Measurements from ENCODE around the gene CHCHD10.

Gene CHCHD10

GRCh38 chr22:23786752-23787599, 19.2 kb upstream of the CHCHD10 start, which contains the start of gene SMARCB1:
Gene SMARCB1, plus strand, starts transcription at chr22:23786966. Its CDS starts 204 bp downstream, at chr22:23787170.
- peak; percentile 44 for DNase-seq

GRCh38 chr22:23786261-23786710, 18.5 kb upstream of the CHCHD10 start:
- DNase-seq, result no peak

GRCh38 chr22:23784215-23784732, 16.5 kb upstream of the CHCHD10 start:
- no peak for DNase-seq

- no peak for DNase-seq
Measured at GRCh38 chr22:23783265-23784150, 15.7 kb upstream of the CHCHD10 start.

DNA sequence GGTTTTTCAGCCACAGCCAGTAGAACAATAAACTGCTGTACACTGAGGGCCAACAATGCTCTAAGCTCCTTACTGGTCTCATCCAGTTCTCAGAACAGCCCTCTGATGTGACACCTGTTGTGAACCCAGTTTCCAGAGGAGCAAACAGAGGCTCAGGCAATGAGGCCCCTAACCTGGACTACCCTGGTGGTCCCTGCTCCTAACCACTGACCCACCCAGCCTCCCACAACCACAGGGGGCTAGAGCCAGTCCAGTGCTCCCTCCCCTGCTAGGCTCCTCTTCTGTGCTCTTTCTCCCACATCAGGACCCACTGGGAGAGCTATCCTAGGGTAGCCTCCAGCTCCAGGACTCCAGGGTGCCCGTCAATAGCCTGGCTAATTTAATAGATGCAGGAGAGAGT, 14.9 kb upstream of the CHCHD10 start:
- DNase-seq, result no peak

DNA sequence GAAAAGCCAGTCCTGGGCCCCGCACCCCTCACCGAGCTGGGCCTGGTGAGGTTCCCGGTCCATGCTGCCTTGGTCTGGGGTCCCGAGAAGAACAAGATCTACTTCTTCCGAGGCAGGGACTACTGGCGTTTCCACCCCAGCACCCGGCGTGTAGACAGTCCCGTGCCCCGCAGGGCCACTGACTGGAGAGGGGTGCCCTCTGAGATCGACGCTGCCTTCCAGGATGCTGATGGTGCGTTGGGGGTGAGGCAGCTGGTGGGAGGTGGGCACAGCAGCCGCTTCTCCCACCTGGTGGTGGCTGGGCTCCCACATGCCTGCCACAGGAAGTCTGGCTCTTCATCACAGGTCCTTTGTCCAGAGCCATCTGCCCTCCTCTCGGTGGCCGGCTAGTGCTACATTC, 14.5 kb upstream of the CHCHD10 start:
- no peak for DNase-seq

- no peak for DNase-seq
Measured at GRCh38 chr22:23781511-23782183, 13.9 kb upstream of the CHCHD10 start.

GRCh38 chr22:23781065-23781464, 13.3 kb upstream of the CHCHD10 start:
- DNase-seq, result no peak

GRCh38 chr22:23780146-23780748, 12.5 kb upstream of the CHCHD10 start:
- DNase-seq, result no peak

- DNase-seq, result no peak
Measured at GRCh38 chr22:23779731-23780130, 12.0 kb upstream of the CHCHD10 start.

DNA sequence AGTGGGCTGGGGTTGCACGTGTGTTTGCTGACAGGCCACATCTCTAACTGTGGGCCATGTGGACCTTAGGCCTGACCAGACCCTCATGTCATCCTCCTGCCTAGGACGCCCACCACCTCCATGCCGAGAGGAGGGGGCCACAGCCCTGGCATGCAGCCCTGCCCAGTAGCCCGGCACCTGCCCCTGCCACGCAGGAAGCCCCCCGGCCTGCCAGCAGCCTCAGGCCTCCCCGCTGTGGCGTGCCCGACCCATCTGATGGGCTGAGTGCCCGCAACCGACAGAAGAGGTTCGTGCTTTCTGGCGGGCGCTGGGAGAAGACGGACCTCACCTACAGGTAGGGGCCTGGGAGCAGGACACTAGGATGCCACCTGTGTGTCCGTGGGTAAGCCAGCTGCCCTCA, 11.3 kb upstream of the CHCHD10 start:
- DNase-seq, result no peak

DNA sequence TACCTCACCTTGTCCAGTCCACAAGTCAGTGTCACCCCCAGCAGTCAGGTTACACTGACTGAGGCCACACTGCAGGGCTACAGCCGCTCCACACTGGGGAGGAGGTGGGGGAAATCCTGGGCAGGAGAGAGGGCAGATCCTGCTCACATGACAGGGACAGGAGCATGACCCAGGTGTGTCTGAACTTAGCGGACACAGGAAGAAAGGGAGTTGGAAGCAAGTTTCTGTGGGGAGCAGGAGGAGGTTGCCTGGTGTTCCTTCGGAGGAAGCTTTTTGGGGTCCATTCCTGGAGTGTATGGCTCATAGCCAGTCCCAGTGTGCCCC, 10.8 kb upstream of the CHCHD10 start:
- DNase-seq, result no peak

DNA sequence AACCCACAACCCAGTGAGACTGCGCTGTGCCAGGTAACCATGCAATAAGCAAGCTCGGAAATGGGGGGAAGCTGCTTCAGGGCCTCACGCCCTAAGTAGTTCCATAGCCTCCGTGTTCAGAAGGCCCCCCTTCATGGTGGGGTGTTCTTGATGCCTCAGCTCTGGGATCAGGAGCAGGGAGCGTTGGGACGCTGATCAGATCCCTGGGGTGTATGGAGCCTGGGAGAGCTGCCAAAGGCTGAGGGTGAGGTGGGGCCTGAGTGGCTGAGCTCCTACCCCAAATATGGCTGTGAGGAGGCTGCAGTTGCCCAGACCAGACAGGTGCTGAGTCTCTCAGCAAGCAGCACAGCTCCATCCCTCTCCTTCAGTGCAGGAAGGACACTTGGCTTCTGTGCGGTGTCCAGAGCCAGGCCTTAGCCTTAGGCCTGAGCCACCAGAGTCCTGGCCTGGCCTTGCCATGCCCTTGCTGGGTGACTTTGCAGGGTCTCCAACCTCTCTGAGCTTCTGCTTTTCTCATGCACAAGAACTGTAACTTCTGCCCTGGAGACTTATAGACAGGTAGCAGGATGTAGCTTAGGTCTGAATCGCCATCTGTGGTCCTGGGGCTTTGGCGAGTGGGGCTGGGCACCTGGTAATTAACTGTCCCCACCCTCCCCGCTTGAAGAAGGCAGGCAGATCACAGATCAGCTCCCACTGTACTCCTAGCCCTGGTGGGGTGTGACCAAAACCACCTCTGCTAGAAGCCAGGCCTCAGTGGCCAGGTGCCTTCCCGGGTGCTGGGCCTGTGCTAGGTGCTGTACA, 10.2 kb upstream of the CHCHD10 start:
- no peak for DNase-seq

DNA sequence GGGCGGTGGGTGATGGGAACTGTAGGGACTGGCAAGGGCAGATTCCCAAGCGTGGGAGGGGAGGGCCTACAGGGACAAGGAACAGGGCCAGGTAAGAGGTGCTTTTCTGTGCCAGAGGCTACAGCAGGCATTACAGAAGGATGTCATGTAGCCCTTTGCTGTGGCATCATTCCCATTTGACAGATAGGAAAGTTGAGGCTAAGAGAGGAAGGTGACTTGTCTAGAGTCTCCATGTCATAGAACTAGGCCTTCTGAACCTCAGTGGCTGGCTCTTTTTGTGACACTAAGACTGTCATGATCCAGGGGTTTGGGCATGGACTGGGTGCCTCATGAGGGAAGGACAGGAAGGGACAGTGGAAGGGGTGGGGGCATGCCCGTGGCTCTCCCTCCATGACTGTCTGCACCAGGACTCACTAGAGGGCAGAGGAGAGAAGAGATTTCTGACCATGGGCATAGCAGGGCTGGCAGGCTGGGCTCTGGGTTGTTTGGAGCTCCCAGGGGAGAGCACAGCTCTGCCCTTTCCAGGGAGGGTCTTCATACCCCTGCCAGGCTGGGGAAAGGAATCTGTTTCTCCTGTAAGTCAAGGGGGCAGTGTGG, 8.1 kb upstream of the CHCHD10 start:
- DNase-seq, result no peak

DNA sequence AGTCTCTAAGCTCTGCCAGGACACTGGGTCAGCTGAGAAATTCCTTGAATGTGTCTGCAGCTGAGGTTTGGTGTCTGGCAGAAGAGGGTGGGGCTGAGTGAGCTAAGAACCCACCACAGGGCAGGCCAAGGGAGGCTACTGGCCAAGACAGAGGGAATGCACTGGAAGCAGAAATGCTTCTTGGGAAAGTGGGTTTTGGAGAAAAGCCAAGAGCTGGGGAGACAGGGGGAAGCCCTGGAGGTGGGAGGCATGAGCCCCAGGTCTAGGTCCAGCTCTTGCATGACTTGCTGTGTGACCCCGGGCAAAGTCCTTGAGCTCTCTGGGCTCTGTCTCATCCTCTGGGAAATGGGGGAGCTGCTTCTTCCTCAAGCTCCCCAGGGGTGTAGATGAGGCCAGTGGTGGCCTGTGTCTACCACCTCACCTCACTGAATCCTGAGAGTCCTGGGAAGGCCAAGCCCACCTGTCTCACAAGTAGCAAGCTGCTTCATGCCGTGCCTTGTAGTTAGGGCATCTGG, 7.2 kb upstream of the CHCHD10 start:
- DNase-seq, result no peak

- DNase-seq, result no peak
Measured at GRCh38 chr22:23774114-23774921, 6.5 kb upstream of the CHCHD10 start.

- DNase-seq, result no peak
Measured at GRCh38 chr22:23773483-23774113, 5.8 kb upstream of the CHCHD10 start.

GRCh38 chr22:23772649-23773473, 5.1 kb upstream of the CHCHD10 start, which contains the start of gene MMP11:
Gene MMP11, plus strand, starts transcription at chr22:23772849. Its CDS starts 22 bp downstream, at chr22:23772871.
- DNase-seq, result no peak

- DNase-seq, result no peak
Measured at GRCh38 chr22:23772315-23772648, 4.5 kb upstream of the CHCHD10 start.

Data from SHP77 treated with DMSO at 0.1 percent for 48 hours (cell line).